AG10803 (cell line): ENCODE data around the gene RAB29.
"Not testable (repeated sequence)": the region's sequence is repeated elsewhere in the genome, so short reads cannot be mapped to it uniquely, and the experiment has no call there.

Experiments used
- DNase-seq: peaks from one replicate; pipeline ENCODE4 v3.0.0; 2010; ENCODE audit warnings: low read depth
- H3K4me3 ChIP-seq: 2 replicates; pipeline ENCODE4 v1.5.1; 2011; ENCODE audit warnings: mild to moderate bottlenecking, low read length, control low read depth
- TF ChIP-seq, protein P1 (sequence below): conservative IDR thresholded peaks from 2 replicates; pipeline ENCODE4 v1.5.1; 2011; ENCODE audit warnings: mild to moderate bottlenecking, low read length, control low read depth, inconsistent platforms

Gene RAB29

GRCh38 chr1:205775015-205775716, at the start of gene RAB29:
Gene RAB29, minus strand, starts transcription at chr1:205775482. Its CDS starts 526 bp downstream, at chr1:205774956.
- peak within 1 kb of the TSS; percentile 96 for H3K4me3 ChIP-seq
- peak; percentile 76 for DNase-seq
- TF ChIP-seq, protein P1, sequence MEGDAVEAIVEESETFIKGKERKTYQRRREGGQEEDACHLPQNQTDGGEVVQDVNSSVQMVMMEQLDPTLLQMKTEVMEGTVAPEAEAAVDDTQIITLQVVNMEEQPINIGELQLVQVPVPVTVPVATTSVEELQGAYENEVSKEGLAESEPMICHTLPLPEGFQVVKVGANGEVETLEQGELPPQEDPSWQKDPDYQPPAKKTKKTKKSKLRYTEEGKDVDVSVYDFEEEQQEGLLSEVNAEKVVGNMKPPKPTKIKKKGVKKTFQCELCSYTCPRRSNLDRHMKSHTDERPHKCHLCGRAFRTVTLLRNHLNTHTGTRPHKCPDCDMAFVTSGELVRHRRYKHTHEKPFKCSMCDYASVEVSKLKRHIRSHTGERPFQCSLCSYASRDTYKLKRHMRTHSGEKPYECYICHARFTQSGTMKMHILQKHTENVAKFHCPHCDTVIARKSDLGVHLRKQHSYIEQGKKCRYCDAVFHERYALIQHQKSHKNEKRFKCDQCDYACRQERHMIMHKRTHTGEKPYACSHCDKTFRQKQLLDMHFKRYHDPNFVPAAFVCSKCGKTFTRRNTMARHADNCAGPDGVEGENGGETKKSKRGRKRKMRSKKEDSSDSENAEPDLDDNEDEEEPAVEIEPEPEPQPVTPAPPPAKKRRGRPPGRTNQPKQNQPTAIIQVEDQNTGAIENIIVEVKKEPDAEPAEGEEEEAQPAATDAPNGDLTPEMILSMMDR = no peak

GRCh38 chr1:205824180-205824579, 48.9 kb upstream of the RAB29 start:
- no peak overlapping the region for H3K4me3 ChIP-seq
- TF ChIP-seq, protein P1 = no peak
- no peak for DNase-seq

DNA sequence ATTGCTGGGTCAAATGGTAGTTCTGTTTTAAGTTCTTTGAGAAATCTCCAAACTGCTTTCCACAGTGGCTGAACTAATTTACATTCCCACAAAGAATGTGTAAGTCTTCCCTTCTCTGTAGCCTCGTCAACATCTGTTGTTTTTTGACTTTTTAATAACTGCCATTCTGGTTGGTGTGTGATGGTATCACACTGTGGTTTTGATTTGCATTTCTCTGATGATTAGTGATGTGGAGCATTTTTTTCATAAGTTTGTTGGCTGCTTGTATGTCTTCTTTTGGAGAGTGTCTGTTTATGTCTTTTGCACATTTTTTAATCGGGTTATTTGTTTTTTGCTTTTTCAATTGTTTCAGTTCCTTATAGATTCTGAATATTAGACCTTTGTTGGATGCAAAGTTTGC, 48.0 kb upstream of the RAB29 start:
- DNase-seq, H3K4me3 ChIP-seq: not testable (repeated sequence)

DNA sequence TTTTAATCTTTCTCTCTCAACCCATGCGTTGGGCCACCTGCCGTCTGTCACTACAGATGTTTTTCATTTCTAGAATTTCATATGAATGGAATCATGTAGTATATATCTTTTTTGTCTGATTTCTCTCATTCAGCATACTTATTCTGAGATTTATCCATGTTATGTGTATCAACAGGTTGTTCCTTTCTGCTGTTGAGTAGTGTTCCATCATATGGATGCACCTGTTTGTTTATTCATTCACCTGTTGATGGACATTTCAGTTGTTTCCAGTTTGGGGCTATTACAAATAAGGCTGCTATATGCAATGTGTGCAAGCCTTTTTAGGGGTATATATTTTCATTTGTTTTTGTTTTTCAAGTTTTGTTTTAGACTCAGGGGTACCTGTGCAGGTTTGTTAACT, 47.1 kb upstream of the RAB29 start:
- DNase-seq = no peak
- H3K4me3 ChIP-seq = no peak overlapping the region
- TF ChIP-seq, protein P1 = no peak

GRCh38 chr1:205817988-205818387, 42.7 kb upstream of the RAB29 start:
- TF ChIP-seq, protein P1 = no peak
- no peak for DNase-seq
- no peak overlapping the region for H3K4me3 ChIP-seq

DNA sequence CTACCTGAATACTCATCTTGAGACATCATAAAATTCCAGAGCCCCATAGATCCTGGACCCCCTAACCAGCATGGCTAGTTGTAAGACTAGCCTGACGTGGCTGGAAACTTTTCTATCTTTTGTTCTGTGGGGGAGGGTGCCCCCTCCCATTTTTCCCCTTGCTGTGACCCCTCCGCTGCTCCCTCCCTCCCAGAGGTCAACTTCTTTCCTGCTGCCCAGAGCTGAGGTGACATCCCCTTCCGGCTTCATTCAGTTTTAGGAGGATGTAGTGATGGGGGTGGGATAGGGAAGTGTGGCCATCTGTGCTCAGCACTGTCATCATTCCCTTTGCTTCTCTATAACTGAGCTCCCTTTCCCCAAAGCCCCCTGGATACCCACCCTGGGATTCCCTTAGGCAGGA, 42.1 kb upstream of the RAB29 start:
- no peak overlapping the region for H3K4me3 ChIP-seq
- TF ChIP-seq, protein P1 = no peak
- no peak for DNase-seq

DNA sequence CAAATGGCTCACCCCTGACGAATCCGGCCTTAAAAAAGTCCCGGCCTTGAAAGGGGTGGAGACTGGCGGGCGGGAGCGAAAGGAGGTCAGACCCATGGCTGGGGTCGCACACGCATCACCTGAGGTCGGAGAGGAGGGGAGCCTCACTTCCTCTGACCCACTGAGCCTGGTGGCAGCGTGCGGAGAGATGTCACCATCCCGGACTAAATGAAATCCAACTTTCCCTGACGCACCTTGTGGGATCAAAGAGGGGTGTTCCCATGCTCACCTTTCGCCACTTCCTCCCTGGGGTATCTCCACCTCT, 38.4 kb upstream of the RAB29 start:
- TF ChIP-seq, protein P1 = no peak
- DNase-seq = no peak
- H3K4me3 ChIP-seq = peak overlapping the region; percentile 83
